Activated T-cell treated with anti-CD3 and anti-CD28 coated beads for 1 hour (primary cell): Measurements from ENCODE around the gene ENTREP3.
"Not testable (repeated sequence)": the region's sequence is repeated elsewhere in the genome, so short reads cannot be mapped to it uniquely, and the experiment has no call there.

Experiments
- DNase-seq: peaks from one replicate; pipeline ENCODE4 v3.0.0-alpha.2; 2020; ENCODE audit warnings: low read depth

ENTREP3 gene

GRCh38 chr1:155250633-155251449, 4.4 kb downstream of the ENTREP3 start:
- peak; percentile 97 for DNase-seq

GRCh38 chr1:155250246-155250632, 5.0 kb downstream of the ENTREP3 start:
- no peak for DNase-seq

DNA sequence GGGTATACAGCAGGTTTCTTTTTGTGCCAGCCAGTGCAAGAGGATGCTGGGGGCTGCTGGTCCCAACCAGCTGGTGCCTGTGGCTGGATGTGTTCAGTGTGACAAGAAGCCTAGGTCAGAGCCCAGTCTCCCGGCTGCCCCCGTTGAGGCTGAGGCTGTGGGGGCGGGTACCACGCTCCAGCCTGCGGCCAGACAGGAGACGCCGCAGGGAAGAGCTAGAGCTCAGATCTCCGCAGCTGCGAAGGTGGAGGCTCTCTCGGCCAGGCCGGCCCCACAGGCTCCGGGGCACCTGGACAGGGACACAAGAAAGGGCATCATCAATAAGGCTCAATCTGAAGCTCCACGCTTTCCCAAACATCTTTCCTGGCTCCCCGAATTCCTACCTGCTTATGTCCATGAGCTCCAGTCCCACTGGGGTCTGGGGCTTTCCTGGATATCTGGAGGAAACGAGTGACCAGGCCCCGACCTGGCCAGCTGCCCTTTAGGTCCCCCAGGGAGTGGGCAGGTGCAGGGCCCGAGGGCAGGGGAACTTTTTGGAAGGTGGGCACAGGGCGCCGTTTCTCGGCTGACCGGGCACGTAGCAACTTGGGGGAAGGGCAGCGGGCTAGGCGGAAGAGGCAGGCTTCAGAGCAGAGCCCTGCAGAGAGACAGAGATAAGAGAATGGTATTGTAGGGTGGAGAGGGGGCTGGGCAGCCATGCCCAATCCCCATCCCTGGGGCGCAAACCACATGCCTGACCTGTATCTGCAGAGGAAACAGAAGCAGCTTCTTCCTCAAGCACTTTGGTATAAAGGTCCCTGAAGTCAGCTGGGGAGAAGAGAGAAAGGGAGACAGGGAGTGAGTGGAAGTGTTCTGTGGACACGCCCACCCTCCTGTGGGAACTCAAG, 7.4 kb downstream of the ENTREP3 start:
- DNase-seq: no peak

GRCh38 chr1:155246796-155247195, 8.5 kb downstream of the ENTREP3 start:
- DNase-seq: not testable (repeated sequence)

DNA sequence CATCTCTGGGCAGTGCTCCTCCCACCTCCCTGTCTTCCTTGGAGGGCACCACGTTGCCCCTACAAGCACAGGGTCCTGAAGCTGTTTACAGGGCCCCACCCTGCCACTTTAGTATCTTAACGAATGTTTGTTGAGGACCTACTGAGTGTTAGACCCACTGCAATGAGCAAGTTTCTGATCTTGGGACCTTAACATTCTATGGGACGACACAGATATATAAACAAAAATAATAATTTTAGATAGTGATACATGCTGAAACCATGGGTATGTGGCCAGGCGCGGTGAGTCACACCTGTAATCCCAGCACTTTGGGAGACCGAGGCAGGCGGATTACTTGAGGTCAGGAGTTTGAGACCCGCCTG, 10.1 kb downstream of the ENTREP3 start:
- DNase-seq: no peak

- DNase-seq: peak; percentile 88
Observed at GRCh38 chr1:155244368-155245162, 10.7 kb downstream of the ENTREP3 start.

DNA sequence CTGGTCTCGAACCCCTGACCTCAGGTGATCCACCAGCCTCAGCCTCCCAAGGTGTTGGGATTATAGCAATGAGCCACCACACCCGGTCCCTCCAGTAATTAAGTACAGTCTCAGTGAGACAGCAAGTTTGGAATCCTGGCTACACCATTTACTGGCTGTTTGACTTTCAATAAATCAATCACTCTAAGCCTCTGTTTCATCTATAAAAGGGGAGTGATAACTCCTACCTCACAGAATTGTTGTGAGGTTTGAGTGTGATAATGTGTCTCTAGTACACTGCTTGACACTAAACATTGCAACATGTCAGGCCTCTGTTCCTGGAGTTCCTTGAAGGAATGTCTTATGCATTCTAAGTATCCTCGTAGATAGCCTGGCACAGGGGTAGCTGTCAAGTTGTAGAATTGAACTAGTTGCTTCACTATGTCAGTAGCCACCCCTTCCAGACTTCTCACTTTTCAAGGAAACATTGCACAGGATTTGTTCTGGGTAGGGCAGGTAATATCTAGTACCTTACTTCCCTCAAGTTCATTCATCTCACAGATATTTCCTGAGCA, 12.4 kb downstream of the ENTREP3 start:
- no peak for DNase-seq

GRCh38 chr1:155241841-155242264, 13.4 kb downstream of the ENTREP3 start:
- no peak for DNase-seq

DNA sequence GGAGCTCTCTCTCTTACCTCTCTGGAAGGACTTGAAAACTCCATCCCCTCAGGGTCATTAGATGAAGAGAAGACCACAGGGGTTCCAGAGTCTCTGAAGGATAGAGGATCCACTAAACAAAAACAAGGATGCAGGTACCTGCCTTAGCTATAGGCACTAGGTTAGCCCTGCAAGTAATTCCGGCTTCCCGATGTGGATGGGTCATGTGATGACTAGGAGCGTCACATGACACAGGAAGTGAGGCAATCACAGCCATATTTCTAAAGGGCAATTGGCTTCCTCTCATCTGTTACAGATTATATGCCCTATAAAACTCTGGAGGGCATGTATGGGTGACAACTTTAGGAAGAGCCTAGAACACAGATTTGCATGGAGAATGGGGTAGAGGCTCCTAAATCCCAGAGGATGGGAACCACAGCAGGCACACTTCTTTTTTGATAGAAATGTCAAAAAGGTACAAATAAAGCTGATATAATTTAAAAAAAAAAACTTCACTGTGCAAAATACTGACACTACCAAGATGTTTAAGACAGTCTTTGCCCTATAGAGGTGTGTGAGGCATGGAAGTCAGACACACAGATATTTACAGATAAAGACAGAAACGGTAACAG, 14.1 kb downstream of the ENTREP3 start:
- DNase-seq: peak; percentile 50

DNA sequence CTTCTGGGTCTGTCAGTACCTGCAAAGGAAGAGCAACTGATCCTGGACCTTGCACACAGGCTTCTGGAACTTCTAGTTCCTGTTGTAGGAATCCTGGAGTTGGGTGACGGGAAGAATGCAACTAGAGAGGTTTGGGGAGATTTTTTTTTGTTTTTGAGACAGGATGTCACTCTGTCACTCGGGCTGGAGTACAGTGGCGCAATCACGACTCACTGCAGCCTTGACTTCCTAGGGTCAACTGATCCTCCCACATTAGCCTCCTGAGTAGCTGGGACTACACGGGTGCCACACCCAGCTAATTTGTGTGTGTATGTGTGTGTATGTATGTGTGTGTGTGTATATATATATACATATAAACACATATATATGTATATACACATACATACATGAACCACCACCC, 18.8 kb downstream of the ENTREP3 start:
- no peak for DNase-seq

GRCh38 chr1:155235375-155235774, 19.9 kb downstream of the ENTREP3 start:
- not testable (repeated sequence) for DNase-seq

DNA sequence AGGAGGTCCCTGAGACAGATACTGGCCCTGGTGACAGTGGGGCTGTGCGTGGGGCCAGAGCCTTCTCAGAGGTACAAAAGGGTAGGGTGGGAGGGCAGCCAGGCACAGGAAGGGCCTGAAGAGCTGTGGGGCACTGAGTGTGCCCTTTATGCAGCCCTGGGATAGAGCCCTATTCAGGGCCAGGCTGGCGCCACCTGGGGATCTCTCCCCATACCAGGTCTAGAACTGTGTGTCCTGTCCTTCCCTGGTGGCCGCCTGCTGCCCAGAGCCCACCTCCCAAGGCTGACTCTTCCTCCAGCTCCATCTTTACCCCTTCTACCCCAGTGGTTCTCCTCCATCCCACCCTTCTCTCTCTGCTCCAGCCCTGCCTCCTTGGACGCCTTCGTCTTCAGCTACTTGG, 21.8 kb downstream of the ENTREP3 start:
- DNase-seq: not testable (repeated sequence)

- DNase-seq: not testable (repeated sequence)
Observed at GRCh38 chr1:155232001-155232978, 23.0 kb downstream of the ENTREP3 start.

DNA sequence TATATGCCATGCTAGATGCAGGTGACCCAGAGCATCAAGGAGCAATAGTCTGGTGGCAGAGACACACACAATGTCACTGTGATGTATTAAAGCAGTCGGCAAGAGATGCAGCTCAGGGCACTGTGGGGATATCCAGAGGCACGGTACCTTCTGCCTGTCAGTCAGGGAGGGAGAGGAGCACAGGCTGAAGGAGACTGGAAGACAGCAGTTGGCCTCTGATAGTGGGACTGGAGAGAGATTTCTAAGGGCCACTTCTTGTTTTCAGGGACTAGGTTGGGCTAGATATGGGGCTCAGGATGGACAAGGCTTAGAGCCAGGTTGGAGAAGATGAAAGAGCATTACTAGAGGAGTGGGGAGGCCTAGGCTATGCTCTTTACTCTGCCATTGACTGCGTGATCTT, 24.0 kb downstream of the ENTREP3 start:
- DNase-seq: not testable (repeated sequence)

- DNase-seq: no peak
Observed at GRCh38 chr1:155228096-155228427, 27.2 kb downstream of the ENTREP3 start.

GRCh38 chr1:155227261-155228095, 27.8 kb downstream of the ENTREP3 start:
- peak; percentile 96 for DNase-seq

DNA sequence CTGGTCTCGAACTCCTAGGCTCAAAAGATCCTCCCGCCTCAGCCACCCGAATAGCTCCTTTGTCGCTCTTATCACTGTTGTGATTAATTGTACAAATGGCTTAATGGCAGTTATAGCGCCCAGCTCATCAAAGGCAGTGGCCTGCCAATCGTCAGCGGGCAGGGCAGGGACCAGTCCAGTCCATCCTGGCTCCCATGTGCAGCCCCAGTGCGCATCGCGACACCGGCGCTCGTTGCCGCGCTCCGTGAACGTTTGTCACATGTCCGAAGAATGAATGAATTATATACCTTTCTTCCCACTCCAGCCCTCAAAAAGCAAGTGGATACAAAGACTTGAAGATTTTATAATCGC, 28.4 kb downstream of the ENTREP3 start:
- DNase-seq: no peak

- peak; percentile 77 for DNase-seq
Observed at GRCh38 chr1:155226188-155226909, 28.9 kb downstream of the ENTREP3 start.

DNA sequence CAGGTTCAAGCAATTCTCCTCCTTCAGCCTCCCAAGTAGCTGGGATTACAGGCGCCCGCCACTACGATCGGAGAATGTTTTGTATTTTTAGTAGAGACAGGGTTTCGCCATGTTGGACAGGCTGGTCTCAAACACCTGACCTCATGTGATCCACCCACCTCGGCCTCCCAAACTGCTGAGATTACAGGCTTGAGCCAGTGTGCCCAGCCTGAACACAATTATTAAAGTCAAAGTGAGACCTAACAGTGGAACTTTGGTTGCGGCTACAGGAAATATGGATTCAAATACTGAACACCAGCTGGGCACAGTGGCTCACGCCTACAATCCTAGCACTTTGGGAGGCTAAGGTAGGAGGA, 29.9 kb downstream of the ENTREP3 start:
- DNase-seq: not testable (repeated sequence)
